NCI-H128 (cell line): ENCODE data around the gene MAPT.
"Not testable (repeated sequence)": the region's sequence is repeated elsewhere in the genome, so short reads cannot be mapped to it uniquely, and the experiment has no call there.

Experiments used
- DNase-seq: peaks from one replicate; lab custom pipeline; 2025; ENCODE audit not compliant: unreplicated experiment; lab: John Stamatoyannopoulos, UW

MAPT gene

GRCh38 chr17:45861165-45861564, 33.2 kb upstream of the MAPT start:
- DNase-seq, result no peak

DNA sequence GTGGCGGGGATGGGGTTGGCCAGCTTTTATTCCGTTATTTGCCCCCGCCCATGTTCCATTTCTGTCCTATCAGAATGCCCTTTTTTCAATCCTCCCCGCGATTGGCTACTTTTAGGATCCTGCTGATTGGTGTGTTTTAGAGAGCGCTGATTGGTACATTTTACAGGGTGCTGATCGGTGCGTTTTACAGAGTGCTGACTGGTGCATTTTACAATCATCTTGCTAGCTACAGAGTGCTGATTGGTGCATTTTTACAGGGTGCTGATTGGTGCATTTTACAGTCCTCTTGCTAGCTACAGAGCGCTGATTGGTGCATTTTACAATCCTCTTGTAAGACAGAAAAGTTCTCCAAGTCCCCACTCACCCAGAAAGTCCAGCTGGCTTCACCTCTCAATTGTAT, 32.2 kb upstream of the MAPT start:
- not testable (repeated sequence) for DNase-seq

GRCh38 chr17:45863857-45864654, 30.3 kb upstream of the MAPT start:
- no peak for DNase-seq

DNA sequence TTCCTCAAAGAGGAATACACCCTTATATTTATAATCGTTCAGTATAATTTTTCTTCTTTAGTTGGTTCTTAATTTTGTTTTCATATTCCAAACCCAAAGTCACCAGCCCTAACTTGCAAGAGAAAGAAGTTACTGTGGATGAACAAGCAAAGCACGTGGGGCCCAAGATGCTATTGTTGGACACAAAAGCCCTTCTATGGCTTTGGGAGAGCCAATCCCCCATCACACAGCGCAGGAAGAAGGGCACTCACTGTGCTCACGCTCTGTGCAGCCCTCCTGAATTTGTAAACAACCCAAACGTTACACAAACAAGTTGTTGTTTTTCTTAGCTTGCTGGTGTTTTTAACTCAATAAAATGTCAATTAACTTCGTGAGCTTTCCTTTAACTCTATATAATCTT, 27.2 kb upstream of the MAPT start:
- no peak for DNase-seq

GRCh38 chr17:45867702-45868101, 26.7 kb upstream of the MAPT start:
- no peak for DNase-seq

- DNase-seq, result no peak
These were observed 26.1 kb upstream of the MAPT start for GRCh38 chr17:45868276-45868675.

GRCh38 chr17:45869676-45870341, 24.5 kb upstream of the MAPT start:
- DNase-seq, result no peak

- no peak for DNase-seq
These were observed 23.9 kb upstream of the MAPT start for GRCh38 chr17:45870342-45870974.

GRCh38 chr17:45871718-45872117, 22.6 kb upstream of the MAPT start:
- DNase-seq, result no peak

DNA sequence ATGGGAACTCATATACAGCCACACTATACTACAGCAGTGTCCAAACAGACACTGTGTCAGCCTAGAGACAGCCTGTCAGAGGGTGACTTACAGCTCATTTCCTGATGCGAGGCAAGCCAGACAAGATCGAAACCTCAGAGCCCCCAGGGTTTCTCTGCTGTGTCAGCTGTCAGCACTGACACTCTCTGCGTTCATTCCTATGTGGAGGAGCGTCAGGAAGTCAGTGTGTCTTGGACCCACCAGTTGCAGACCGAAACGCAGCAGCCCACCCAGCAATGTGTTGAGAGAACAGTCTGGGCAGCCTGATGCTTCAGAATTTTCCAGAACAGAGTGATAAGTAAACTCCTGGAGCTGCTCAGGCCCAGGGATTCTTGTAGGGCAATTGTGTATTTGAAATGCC, 20.6 kb upstream of the MAPT start:
- no peak for DNase-seq

GRCh38 chr17:45874151-45874550, 20.2 kb upstream of the MAPT start:
- DNase-seq, result no peak

DNA sequence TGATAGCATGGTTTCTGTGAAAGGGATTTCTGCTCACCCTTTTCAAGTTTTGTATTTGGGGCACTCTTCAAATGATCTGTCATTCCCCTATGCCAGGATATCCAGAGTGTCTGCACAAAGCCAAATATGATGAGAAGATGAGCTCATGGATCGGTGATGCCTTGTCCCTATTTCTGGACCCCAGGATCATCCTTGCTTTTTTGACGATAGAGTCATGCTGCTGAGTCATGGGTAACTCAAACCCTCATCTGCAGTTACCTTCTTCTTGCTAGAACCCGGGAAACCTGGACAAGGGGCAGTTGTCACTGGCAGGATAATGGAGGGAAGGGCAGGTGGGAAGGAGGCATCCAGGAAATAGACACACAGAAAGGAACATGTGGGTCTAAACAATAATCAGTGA, 17.8 kb upstream of the MAPT start:
- DNase-seq, result no peak

DNA sequence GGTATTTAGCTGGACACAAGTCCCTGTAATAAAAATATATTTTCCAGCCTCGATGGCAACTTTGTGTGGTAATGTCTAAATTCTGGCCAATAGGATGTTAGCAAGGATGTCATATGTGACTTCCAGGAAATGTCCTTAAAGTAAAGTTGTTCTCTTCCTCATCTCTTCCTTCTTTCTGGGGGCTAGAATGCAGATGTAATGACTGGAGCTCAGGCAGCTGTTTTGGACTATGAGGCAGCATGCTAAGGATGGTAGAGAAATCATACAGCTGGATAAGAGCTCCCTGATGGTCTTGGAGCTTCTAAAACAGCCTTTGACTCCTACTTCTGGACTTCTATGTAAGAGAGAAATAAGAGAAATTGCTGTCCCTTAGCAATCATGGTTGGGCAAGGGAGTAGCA, 16.9 kb upstream of the MAPT start:
- DNase-seq, result no peak

- DNase-seq, result no peak
These were observed 11.3 kb upstream of the MAPT start for GRCh38 chr17:45883063-45883462.

DNA sequence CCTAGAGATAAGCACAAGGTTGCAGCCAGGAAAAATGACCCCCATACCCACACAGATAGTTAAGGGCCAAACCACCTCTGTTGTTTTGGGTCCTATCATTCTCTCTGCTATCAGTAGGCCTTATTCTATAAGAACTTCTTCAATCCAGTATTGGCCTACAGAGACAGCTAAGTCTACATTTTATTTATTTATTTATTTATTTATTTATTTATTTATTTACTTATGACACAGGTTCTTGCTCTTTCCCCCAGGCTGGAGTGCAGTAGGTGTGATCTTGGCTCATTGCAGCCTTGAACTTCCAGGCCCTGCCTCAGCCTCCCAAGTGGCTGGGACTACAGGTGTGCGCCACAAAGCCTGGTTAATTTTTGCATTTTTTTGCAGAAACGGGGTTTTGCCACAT, 7.5 kb upstream of the MAPT start:
- DNase-seq, result no peak

GRCh38 chr17:45888392-45888791, 6.0 kb upstream of the MAPT start:
- DNase-seq, result no peak

GRCh38 chr17:45889579-45889978, 4.8 kb upstream of the MAPT start:
- no peak for DNase-seq

DNA sequence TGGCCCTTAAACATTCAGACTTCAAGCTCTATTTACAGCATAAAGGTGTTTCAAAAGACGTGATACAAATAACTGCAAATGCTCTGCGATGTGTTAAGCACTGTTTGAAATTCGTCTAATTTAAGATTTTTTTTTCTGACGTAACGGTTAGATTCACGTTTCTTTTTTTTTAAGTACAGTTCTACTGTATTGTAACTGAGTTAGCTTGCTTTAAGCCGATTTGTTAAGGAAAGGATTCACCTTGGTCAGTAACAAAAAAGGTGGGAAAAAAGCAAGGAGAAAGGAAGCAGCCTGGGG, 681 bp upstream of the MAPT start:
- no peak for DNase-seq

GRCh38 chr17:45895304-45895968, 1.1 kb downstream of the MAPT start:
- peak; percentile 81 for DNase-seq

- DNase-seq, result no peak
These were observed 1.8 kb downstream of the MAPT start for GRCh38 chr17:45895969-45896785.
